Stomach (tissue), 9 donors: ENCODE results near the gene HS2ST1. TPM values are rescaled to one million over a fixed set of nuclear protein-coding genes. Genes with fewer than 3 reads are reported as not detected.
A peak's percentile ranks its signal among the peaks of the same experiment; 100 is the strongest.
"Not testable (repeated sequence)": the region's sequence is repeated elsewhere in the genome, so short reads cannot be mapped to it uniquely, and the experiment has no call there.

Experiments used
- DNase-seq, 2 donors: peaks; one replicate each; pipeline versions ENCODE4 v3.0.0 to v3.0.0-alpha.2; 2013 to 2019
- H3K27ac ChIP-seq, 5 donors: fragments of 200-600 bp in 4 of 5; sonication (generic) in 4 of 5; one replicate each; pipeline ENCODE4 v1.5.1; 2013 to 2019; ENCODE audit warnings: mild to moderate bottlenecking in 1 of 5, moderate library complexity in 1 of 5
- H3K27me3 ChIP-seq, 3 donors: fragments of 200-600 bp; sonication (generic); one replicate each; pipeline ENCODE4 v1.5.1; 2017 to 2019; ENCODE audit warnings: mixed run types in 1 of 3
- H3K36me3 ChIP-seq, 4 donors: fragments of 200-600 bp; sonication (generic); 1 replicate in 3 of 4; 2 replicates in 1 of 4; pipeline ENCODE4 v1.5.1; 2016 to 2019
- H3K4me1 ChIP-seq, 4 donors: fragments of 200-600 bp; sonication (generic); one replicate each; pipeline ENCODE4 v1.5.1; 2016 to 2019
- H3K4me3 ChIP-seq, 4 donors: fragments of 200-600 bp; sonication (generic) in 3 of 4; one replicate each; pipeline ENCODE4 v1.5.1; 2016 to 2019; ENCODE audit warnings: mild to moderate bottlenecking in 1 of 4
- H3K9me3 ChIP-seq, 4 donors: fragments of 200-600 bp; sonication (generic); one replicate each; pipeline ENCODE4 v1.5.1; 2016 to 2019
- EP300 ChIP-seq: sonication (generic); formaldehyde crosslinking; IDR thresholded peaks from one replicate; pipeline ENCODE4 v1.6.1; 2017; ENCODE audit warnings: antibody characterized with exemption
- POLR2A ChIP-seq, 4 donors: fragments of 450-650 bp; IDR thresholded peaks; one replicate each; pipeline ENCODE4 v1.6.1; 2016; ENCODE audit warnings: antibody characterized with exemption in 4 of 4, control low read depth in 2 of 4, mild to moderate bottlenecking in 1 of 4, moderate library complexity in 1 of 4
- POLR2AphosphoS5 ChIP-seq, 3 donors: sonication (generic); formaldehyde crosslinking; IDR thresholded peaks; one replicate each; pipeline ENCODE4 v1.6.1; 2016; ENCODE audit warnings: antibody characterized with exemption in 3 of 3
- WGBS, 5 donors: extraction: QIAGEN DNeasy Blood & Tissue Kit in 3 of 5; methylation state at CpG; one replicate each; pipeline versions ENCODE4 v1.1.5 to v1.1.7; 2013 to 2018; 5-methylcytosine and 5-hydroxymethylcytosine counted together
- intact Hi-C: fragments of 100-400 bp; cut with DNase I; formaldehyde crosslinking; loops from one replicate; pipeline ENCODE4 v1.15.1; 2023; ENCODE audit warnings: low total_unique reads
- polyA plus RNA-seq, 3 donors: library from polyadenylated mRNA; stranded (reverse); fragments of 200-250 nt; gene quantifications; one replicate each; pipeline ENCODE4 v1.2.3, GENCODE V29; 2013
- total RNA-seq, 5 donors: library from RNA; depleted of rRNA; stranded (reverse); fragments of >200 nt; gene quantifications; one replicate each; pipeline versions ENCODE4 v1.1.0 to v1.2.3, GENCODE V29; 2014 to 2016
- TF ChIP-seq, protein P1 (sequence below), 7 experiments: fragments of 450-650 bp in 4 of 7; fragments of 200-600 bp in 3 of 7; sonication (generic) in 3 of 7; IDR thresholded peaks; one replicate each; pipeline ENCODE4 v1.5.1; 2016 to 2019; ENCODE audit warnings: antibody characterized with exemption in 7 of 7, control low read depth in 2 of 7, mild to moderate bottlenecking in 1 of 7
- donor health status: healthy with polysubstance abuse.
- donor health status: Bipolar disorder and iron deficiency.
- donor health status: healthy.

HS2ST1 gene
- total and polyA plus RNA-seq, 8 donors = 1.8 to 29.0 (median 5.1) TPM

- H3K4me1 ChIP-seq = peaks cover 0 to 7% (median 0%) of the 10 kb centered on the region in 4 donors
- H3K27me3 ChIP-seq = no peaks in the 10 kb centered on the region
- H3K9me3 ChIP-seq = no peaks in the 10 kb centered on the region
- no peak for DNase-seq
- intact Hi-C loops = no loop called here
- no peak overlapping the region for H3K4me3 ChIP-seq
- no peaks in the 10 kb centered on the region for H3K36me3 ChIP-seq
- H3K27ac ChIP-seq = no peak overlapping the region
- TF ChIP-seq EP300 (no peak), POLR2A (IDR thresholded peaks at IDR 0.05) (no peak), POLR2AphosphoS5 (IDR thresholded peaks at IDR 0.05) (no peak)
- TF ChIP-seq, protein P1, sequence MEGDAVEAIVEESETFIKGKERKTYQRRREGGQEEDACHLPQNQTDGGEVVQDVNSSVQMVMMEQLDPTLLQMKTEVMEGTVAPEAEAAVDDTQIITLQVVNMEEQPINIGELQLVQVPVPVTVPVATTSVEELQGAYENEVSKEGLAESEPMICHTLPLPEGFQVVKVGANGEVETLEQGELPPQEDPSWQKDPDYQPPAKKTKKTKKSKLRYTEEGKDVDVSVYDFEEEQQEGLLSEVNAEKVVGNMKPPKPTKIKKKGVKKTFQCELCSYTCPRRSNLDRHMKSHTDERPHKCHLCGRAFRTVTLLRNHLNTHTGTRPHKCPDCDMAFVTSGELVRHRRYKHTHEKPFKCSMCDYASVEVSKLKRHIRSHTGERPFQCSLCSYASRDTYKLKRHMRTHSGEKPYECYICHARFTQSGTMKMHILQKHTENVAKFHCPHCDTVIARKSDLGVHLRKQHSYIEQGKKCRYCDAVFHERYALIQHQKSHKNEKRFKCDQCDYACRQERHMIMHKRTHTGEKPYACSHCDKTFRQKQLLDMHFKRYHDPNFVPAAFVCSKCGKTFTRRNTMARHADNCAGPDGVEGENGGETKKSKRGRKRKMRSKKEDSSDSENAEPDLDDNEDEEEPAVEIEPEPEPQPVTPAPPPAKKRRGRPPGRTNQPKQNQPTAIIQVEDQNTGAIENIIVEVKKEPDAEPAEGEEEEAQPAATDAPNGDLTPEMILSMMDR (IDR thresholded peaks at IDR 0.05) = no peak
- 0 to 56% (median 0%) methylated on average over 1 of the region's 1 CpG for WGBS, 5 donors
Observed at GRCh38 chr1:87023326-87023725, 108.9 kb downstream of the HS2ST1 start.

- Histone ChIP-seq H3K27me3 (no peaks in the 10 kb centered on the region), H3K9me3 (no peaks in the 10 kb centered on the region), H3K27ac (no peak overlapping the region), H3K4me1 (peaks cover 0 to 7% (median 0%) of the 10 kb centered on the region in 4 donors), H3K36me3 (no peaks in the 10 kb centered on the region), H3K4me3 (no peak overlapping the region)
- intact Hi-C loops = no loop called here
- TF ChIP-seq POLR2A (IDR thresholded peaks at IDR 0.05) (no peak), EP300 (no peak), POLR2AphosphoS5 (IDR thresholded peaks at IDR 0.05) (no peak)
- TF ChIP-seq, protein P1 (IDR thresholded peaks at IDR 0.05) = peak in 4 of 7 experiments; percentile 12 to 33 (median 17)
- DNase-seq = peak in 1 of 2 donors; percentile 54
- 82 to 89% (median 83%) methylated on average over 2 of the region's 2 CpGs for WGBS, 5 donors
Observed at GRCh38 chr1:87024936-87025540, 110.6 kb downstream of the HS2ST1 start.

GRCh38 chr1:87027561-87027960 lies 113.1 kb downstream of the HS2ST1 start:
- H3K9me3 ChIP-seq, intact Hi-C loops, H3K4me1 ChIP-seq, DNase-seq, H3K4me3 ChIP-seq, H3K27ac ChIP-seq, H3K36me3 ChIP-seq, H3K27me3 ChIP-seq: not testable (repeated sequence)
- 83 to 86% (median 84%) methylated on average over 4 of the region's 4 CpGs for WGBS, 5 donors

DNA sequence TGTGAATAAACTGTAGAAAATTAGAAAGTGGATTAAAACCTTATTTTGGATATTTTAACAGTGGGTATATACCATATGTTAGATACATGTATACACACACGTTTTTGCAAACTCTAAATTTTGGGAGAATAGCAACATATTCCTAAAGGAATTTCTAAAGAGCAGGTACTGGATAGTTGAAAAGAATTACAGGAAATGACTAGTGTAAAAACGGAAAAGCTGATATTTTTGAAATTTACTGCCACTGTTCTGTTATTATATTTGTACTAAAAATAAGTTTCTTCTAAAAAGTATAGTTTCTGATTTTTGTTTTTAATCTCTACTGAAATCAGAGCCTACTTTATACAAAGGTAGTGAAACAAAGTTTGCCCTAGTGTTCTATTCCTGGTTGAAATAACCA lies 114.1 kb downstream of the HS2ST1 start:
- Histone ChIP-seq H3K4me3 (no peak overlapping the region), H3K9me3 (no peaks in the 10 kb centered on the region), H3K27me3 (no peaks in the 10 kb centered on the region), H3K36me3 (no peaks in the 10 kb centered on the region), H3K4me1 (peaks cover 0 to 7% (median 0%) of the 10 kb centered on the region in 4 donors), H3K27ac (no peak overlapping the region)
- intact Hi-C loops = no loop called here
- no peak for DNase-seq
- TF ChIP-seq POLR2AphosphoS5 (IDR thresholded peaks at IDR 0.05) (no peak), POLR2A (IDR thresholded peaks at IDR 0.05) (no peak), EP300 (no peak)
- TF ChIP-seq, protein P1 (IDR thresholded peaks at IDR 0.05) = no peak
- 76 to 92% (median 83%) methylated on average over 2 of the region's 2 CpGs for WGBS, 5 donors
